Astrocyte of the spinal cord (primary cell): ENCODE data around the gene MSI2.

Source experiments
- DNase-seq: peaks from one replicate; pipeline ENCODE4 v3.0.0; 2011; ENCODE audit warnings: low read depth, low spot score
- H3K4me3 ChIP-seq: 2 replicates; pipeline ENCODE4 v1.5.1; 2011; ENCODE audit warnings: low read depth, mild to moderate bottlenecking, low read length, moderate library complexity
- CTCF ChIP-seq: IDR thresholded peaks from 2 replicates; pipeline ENCODE4 v1.5.1; 2012; ENCODE audit warnings: low read depth, mild to moderate bottlenecking, low read length, inconsistent platforms
- in situ Hi-C: cut with HindIII; loops from 2 replicates; pipeline ENCODE4 v1.10.0; 2017; ENCODE audit warnings: low sequenced_read_pairs

MSI2 gene

GRCh38 chr17:57278740-57279387 is 22.5 kb downstream of the MSI2 start:
- no peak overlapping the region for H3K4me3 ChIP-seq
- in situ Hi-C loops = no loop called here
- TF ChIP-seq CTCF = no peak
- no peak for DNase-seq

- TF ChIP-seq CTCF = no peak
- DNase-seq = peak; percentile 20
- in situ Hi-C loops = no loop called here
- no peak overlapping the region for H3K4me3 ChIP-seq
Observed at GRCh38 chr17:57279432-57279831, 23.1 kb downstream of the MSI2 start.

- no peak for DNase-seq
- no peak for TF ChIP-seq CTCF
- no peak overlapping the region for H3K4me3 ChIP-seq
- in situ Hi-C loops = no loop called here
Observed at GRCh38 chr17:57281887-57282286, 25.6 kb downstream of the MSI2 start.

GRCh38 chr17:57282296-57282695 is 26.0 kb downstream of the MSI2 start:
- peak; percentile 20 for DNase-seq
- no peak for TF ChIP-seq CTCF
- in situ Hi-C loops = no loop called here
- no peak overlapping the region for H3K4me3 ChIP-seq

- DNase-seq = no peak
- in situ Hi-C loops = no loop called here
- no peak for TF ChIP-seq CTCF
- H3K4me3 ChIP-seq = no peak overlapping the region
Observed at GRCh38 chr17:57283203-57283971, 27.1 kb downstream of the MSI2 start.

- no peak for DNase-seq
- H3K4me3 ChIP-seq = no peak overlapping the region
- no peak for TF ChIP-seq CTCF
- in situ Hi-C loops = no loop called here
Observed at GRCh38 chr17:57284583-57284982, 28.3 kb downstream of the MSI2 start.
